HepG2 (cell line): ENCODE data around the gene MAPK6. TPM values are rescaled to one million over a fixed set of nuclear protein-coding genes. Genes with fewer than 3 reads are reported as not detected.
A peak's percentile ranks its signal among the peaks of the same experiment; 100 is the strongest.

Experiments
- CEBPG ChIP-seq: IDR thresholded peaks from 2 replicates; pipeline ENCODE4 v1.6.1; 2016
- ETV5 ChIP-seq: IDR thresholded peaks from 2 replicates; pipeline ENCODE4 v1.6.1; 2018; ENCODE audit warnings: missing biosample characterization, missing genetic modification reagents, inconsistent platforms, borderline replicate concordance
- FOXC1 ChIP-seq: sonication (generic); formaldehyde crosslinking; IDR thresholded peaks from 2 replicates; pipeline ENCODE4 v1.8.0; 2022; ENCODE audit warnings: mild to moderate bottlenecking, missing genetic modification reagents, borderline replicate concordance
- HNF4A ChIP-seq: sonication (generic); formaldehyde crosslinking; IDR thresholded peaks from 2 replicates; pipeline ENCODE4 v1.4.0; 2020; ENCODE audit warnings: missing genetic modification reagents
- HOMEZ ChIP-seq: IDR thresholded peaks from 2 replicates; pipeline ENCODE4 v1.6.1; 2016; ENCODE audit warnings: low read depth
- HOXA3 ChIP-seq: sonication (generic); formaldehyde crosslinking; IDR thresholded peaks from 2 replicates; pipeline ENCODE4 v1.5.0; 2020; ENCODE audit warnings: missing genetic modification reagents
- KDM1A ChIP-seq: IDR thresholded peaks from 2 replicates; pipeline ENCODE4 v1.6.1; 2016; ENCODE audit warnings: missing compliant biosample characterization
- KDM3A ChIP-seq: IDR thresholded peaks from 2 replicates; pipeline ENCODE4 v1.6.1; 2018; ENCODE audit warnings: low read depth, missing compliant biosample characterization
- MAZ ChIP-seq, 2 experiments: sonication (generic) in 1 of 2; formaldehyde crosslinking in 1 of 2; IDR thresholded peaks; 2 replicates each; pipeline versions ENCODE4 v1.5.0 to v1.6.1; 2012 to 2020; ENCODE audit warnings: low read depth in 2 of 2, mild to moderate bottlenecking in 2 of 2, borderline replicate concordance in 1 of 2, improper control_type of control experiment in 1 of 2, low read length in 1 of 2, missing genetic modification reagents in 1 of 2, moderate library complexity in 1 of 2
- MED8 ChIP-seq: sonication (generic); formaldehyde crosslinking; IDR thresholded peaks from 2 replicates; pipeline ENCODE4 v1.8.1; 2023; ENCODE audit warnings: mild to moderate bottlenecking, missing genetic modification reagents; ENCODE audit not compliant: insufficient replicate concordance
- NR2F1 ChIP-seq, 2 experiments: fragments of 450-650 bp in 1 of 2; formaldehyde crosslinking in 1 of 2; IDR thresholded peaks; 2 replicates each; pipeline versions ENCODE4 v1.5.0 to v1.6.1; 2016 to 2020; ENCODE audit warnings: mild to moderate bottlenecking in 1 of 2, missing compliant biosample characterization in 1 of 2, missing genetic modification reagents in 1 of 2, moderate library complexity in 1 of 2
- PBX3 ChIP-seq: sonication (generic); formaldehyde crosslinking; IDR thresholded peaks from 2 replicates; pipeline ENCODE4 v1.8.1; 2023; ENCODE audit warnings: missing genetic modification reagents, inconsistent platforms, borderline replicate concordance
- PHF21A ChIP-seq: sonication (generic); formaldehyde crosslinking; IDR thresholded peaks from 2 replicates; pipeline ENCODE4 v1.5.0; 2020; ENCODE audit warnings: mild to moderate bottlenecking, missing genetic modification reagents
- PHF5A ChIP-seq: IDR thresholded peaks from one replicate; pipeline ENCODE4 v1.6.1; 2018; ENCODE audit warnings: low read depth, missing genetic modification reagents; ENCODE audit not compliant: unreplicated experiment
- REL ChIP-seq: sonication (generic); formaldehyde crosslinking; conservative IDR thresholded peaks from 2 replicates; pipeline ENCODE4 v1.8.0; 2022; ENCODE audit warnings: mild to moderate bottlenecking, missing genetic modification reagents, moderate library complexity
- SAP130 ChIP-seq: IDR thresholded peaks from 2 replicates; pipeline ENCODE4 v1.6.1; 2016; ENCODE audit warnings: low read depth
- SOX5 ChIP-seq: IDR thresholded peaks from 2 replicates; pipeline ENCODE4 v1.6.1; 2016; ENCODE audit warnings: borderline replicate concordance
- TFE3 ChIP-seq: IDR thresholded peaks from 2 replicates; pipeline ENCODE4 v1.6.1; 2016
- ZBTB38 ChIP-seq: sonication (generic); formaldehyde crosslinking; IDR thresholded peaks from 2 replicates; pipeline ENCODE4 v1.5.1; 2020; ENCODE audit warnings: mild to moderate bottlenecking, missing genetic modification reagents
- ZMYM4 ChIP-seq: sonication (generic); formaldehyde crosslinking; IDR thresholded peaks from 2 replicates; pipeline ENCODE4 v1.8.1; 2023; ENCODE audit warnings: mild to moderate bottlenecking, missing genetic modification reagents
- ZNF547 ChIP-seq: sonication (generic); formaldehyde crosslinking; IDR thresholded peaks from 2 replicates; pipeline ENCODE4 v1.5.1; 2020; ENCODE audit warnings: mild to moderate bottlenecking, missing genetic modification reagents
- ZNF557 ChIP-seq: sonication (generic); formaldehyde crosslinking; IDR thresholded peaks from 2 replicates; pipeline ENCODE4 v1.4.0; 2020; ENCODE audit warnings: missing genetic modification reagents
- ZNF792 ChIP-seq: IDR thresholded peaks from 2 replicates; pipeline ENCODE4 v1.6.1; 2016
- polyA plus RNA-seq, 8 experiments: library from polyadenylated mRNA; depleted of rRNA in 3 of 8; stranded (reverse) in 7 of 8; unstranded in 1 of 8; fragments of >200 nt; fragmentation: Illumina TruSeq in 4 of 8; extraction: Trizol in 4 of 8; gene quantifications; 2 replicates each; pipeline versions ENCODE4 v1.2.1 to v1.2.3, GENCODE V29; 2011 to 2016; ENCODE audit warnings: low read depth in 4 of 8, missing spikeins in 1 of 8, mixed read lengths in 1 of 8; ENCODE audit not compliant: insufficient read depth in 1 of 8
- total RNA-seq, 5 experiments: library from RNA; depleted of rRNA; stranded (reverse); fragments of >200 nt; fragmentation: Illumina TruSeq; extraction: Trizol; gene quantifications; 2 replicates each; pipeline ENCODE4 v1.2.3, GENCODE V29; 2016; ENCODE audit warnings: low read depth in 1 of 5
- TF ChIP-seq, protein P1 (sequence below): sonication (generic); formaldehyde crosslinking; IDR thresholded peaks from 2 replicates; pipeline ENCODE4 v1.5.1; 2020; ENCODE audit warnings: mild to moderate bottlenecking, moderate library complexity, missing genetic modification reagents

The MAPK6 gene
- total and polyA plus RNA-seq, 2 of the 13 experiments (the other 11 are each of a cell fraction or from before 2014, with no cell fraction given), result 89.5 to 99.7 TPM

GRCh38 chr15:52115598-52116427 is 96.8 kb downstream of the MAPK6 start (continued):
- TF ChIP-seq PBX3 (CRISPR knock-in tag) (no peak), CEBPG (CRISPR knock-in tag) (peak; percentile 70), PHF21A (CRISPR knock-in tag) (peak; percentile 52; the same call in 1 of the 2 replicates), SAP130 (CRISPR knock-in tag) (peak; percentile 71), ZBTB38 (CRISPR knock-in tag) (peak; percentile 73; the same call in 1 of the 2 replicates), REL (CRISPR knock-in tag) (no peak), PHF5A (CRISPR knock-in tag) (peak; percentile 49), HOXA3 (CRISPR knock-in tag) (peak; percentile 48; the same call in 1 of the 2 replicates), ZNF557 (CRISPR knock-in tag) (no peak), HOMEZ (CRISPR knock-in tag) (peak; percentile 76; the same call in 1 of the 2 replicates), MAZ (IDR thresholded peaks at IDR 0.05; ENCODE audit: borderline replicate concordance, low read depth, low read length) (no peak), MAZ (CRISPR knock-in tag; IDR thresholded peaks at IDR 0.05; ENCODE audit: low read depth) (no peak), KDM3A (no peak; the same call in 1 of the 2 replicates), MED8 (CRISPR knock-in tag) (peak; percentile 63), SOX5 (CRISPR knock-in tag) (peak; percentile 83; the same call in 1 of the 2 replicates), FOXC1 (CRISPR knock-in tag) (0 out of 2 replicates have a peak, but pooled peaks have one; percentile 44), ZMYM4 (CRISPR knock-in tag) (0 out of 2 replicates have a peak, but pooled peaks have one; percentile 38), ETV5 (peak; percentile 95), HNF4A (CRISPR knock-in tag) (peak; percentile 80), ZNF547 (CRISPR knock-in tag) (no peak), NR2F1 (CRISPR knock-in tag; IDR thresholded peaks at IDR 0.05) (peak in 1 of 2 experiments; percentile 57; a peak in 1 of 4 replicates), ZNF792 (CRISPR knock-in tag) (peak; percentile 60; the same call in 1 of the 2 replicates), TFE3 (CRISPR knock-in tag) (peak; percentile 48; the same call in 1 of the 2 replicates), KDM1A (CRISPR knock-in tag) (peak; percentile 17; the same call in 1 of the 2 replicates)
- TF ChIP-seq, protein P1, sequence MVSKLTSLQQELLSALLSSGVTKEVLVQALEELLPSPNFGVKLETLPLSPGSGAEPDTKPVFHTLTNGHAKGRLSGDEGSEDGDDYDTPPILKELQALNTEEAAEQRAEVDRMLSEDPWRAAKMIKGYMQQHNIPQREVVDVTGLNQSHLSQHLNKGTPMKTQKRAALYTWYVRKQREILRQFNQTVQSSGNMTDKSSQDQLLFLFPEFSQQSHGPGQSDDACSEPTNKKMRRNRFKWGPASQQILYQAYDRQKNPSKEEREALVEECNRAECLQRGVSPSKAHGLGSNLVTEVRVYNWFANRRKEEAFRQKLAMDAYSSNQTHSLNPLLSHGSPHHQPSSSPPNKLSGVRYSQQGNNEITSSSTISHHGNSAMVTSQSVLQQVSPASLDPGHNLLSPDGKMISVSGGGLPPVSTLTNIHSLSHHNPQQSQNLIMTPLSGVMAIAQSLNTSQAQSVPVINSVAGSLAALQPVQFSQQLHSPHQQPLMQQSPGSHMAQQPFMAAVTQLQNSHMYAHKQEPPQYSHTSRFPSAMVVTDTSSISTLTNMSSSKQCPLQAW (CRISPR knock-in tag), result peak; percentile 68; the same call in 1 of the 2 replicates
